Lower leg skin (tissue), 3 donors: ENCODE measurements around the gene NPIPB8.

Experiments
- CTCF ChIP-seq, 3 donors: fragments of 450-650 bp; IDR thresholded peaks; one replicate each; pipeline ENCODE4 v1.5.1; 2016; ENCODE audit warnings: antibody characterized with exemption in 3 of 3, mild to moderate bottlenecking in 3 of 3, moderate library complexity in 2 of 3
- POLR2A ChIP-seq, 2 donors: fragments of 450-650 bp; IDR thresholded peaks; one replicate each; pipeline ENCODE4 v1.6.1; 2016 to 2017; ENCODE audit warnings: antibody characterized with exemption in 2 of 2, mild to moderate bottlenecking in 1 of 2, moderate library complexity in 1 of 2

- TF ChIP-seq CTCF (IDR thresholded peaks at IDR 0.05): no peak
- no peak for TF ChIP-seq POLR2A (IDR thresholded peaks at IDR 0.05)
Observed at GRCh38 chr16:28596115-28596630, 41.7 kb upstream of the NPIPB8 start.
